Neural progenitor cell (in vitro differentiated cells): ENCODE measurements around the gene CTU1. TPM values are rescaled to one million over a fixed set of nuclear protein-coding genes. Genes with fewer than 3 reads are reported as not detected.

Experiments used
- DNase-seq: peaks from one replicate; pipeline ENCODE4 v3.0.0-alpha.2; 2016; ENCODE audit warnings: low spot score
- H2AFZ ChIP-seq: fragments of 200-600 bp; sonication (generic); replicated peaks from 2 replicates; pipeline ENCODE4 v1.6.1; 2016; ENCODE audit warnings: antibody characterized with exemption
- H3F3A ChIP-seq: fragments of 200-600 bp; sonication (generic); 2 replicates; pipeline ENCODE4 v1.6.1; 2016; ENCODE audit warnings: antibody characterized with exemption, low read depth
- H3K27ac ChIP-seq: fragments of 200-600 bp; sonication (generic); 2 replicates; pipeline ENCODE4 v1.5.1; 2016; ENCODE audit warnings: mild to moderate bottlenecking
- H3K27me3 ChIP-seq: fragments of 200-600 bp; sonication (generic); 2 replicates; pipeline ENCODE4 v1.6.1; 2016; ENCODE audit warnings: mild to moderate bottlenecking, moderate library complexity
- H3K36me3 ChIP-seq: fragments of 200-600 bp; sonication (generic); 2 replicates; pipeline ENCODE4 v1.5.1; 2016
- H3K4me1 ChIP-seq: fragments of 200-600 bp; sonication (generic); 2 replicates; pipeline ENCODE4 v1.6.1; 2016; ENCODE audit warnings: mixed run types
- H3K4me2 ChIP-seq: fragments of 200-600 bp; sonication (generic); 2 replicates; pipeline ENCODE4 v1.6.1; 2016
- H3K4me3 ChIP-seq: fragments of 200-600 bp; sonication (generic); 2 replicates; pipeline ENCODE4 v1.5.1; 2016
- H3K79me2 ChIP-seq: fragments of 200-600 bp; sonication (generic); 2 replicates; pipeline ENCODE4 v1.6.1; 2016; ENCODE audit warnings: low read depth
- H3K9ac ChIP-seq: fragments of 200-600 bp; sonication (generic); 2 replicates; pipeline ENCODE4 v1.6.1; 2016
- H3K9me3 ChIP-seq: fragments of 200-600 bp; sonication (generic); 2 replicates; pipeline ENCODE4 v1.5.1; 2016; ENCODE audit warnings: low read depth
- H4K20me1 ChIP-seq: fragments of 200-600 bp; sonication (generic); 2 replicates; pipeline ENCODE4 v1.6.1; 2016; ENCODE audit warnings: low read depth
- H3K27ac Mint-ChIP-seq: 3 replicates; pipeline ENCODE4 v1.8.0; 2021; ENCODE audit warnings: mixed read lengths
- H3K27me3 Mint-ChIP-seq: 2 replicates; pipeline ENCODE4 v1.8.0; 2022; ENCODE audit warnings: low read depth, mild to moderate bottlenecking, inconsistent platforms, moderate library complexity, mixed read lengths; ENCODE audit not compliant: insufficient read depth
- H3K36me3 Mint-ChIP-seq: 3 replicates; pipeline ENCODE4 v1.8.0; 2021; ENCODE audit warnings: mixed read lengths
- H3K4me1 Mint-ChIP-seq: 3 replicates; pipeline ENCODE4 v1.8.0; 2021; ENCODE audit warnings: mixed read lengths
- H3K4me3 Mint-ChIP-seq: 3 replicates; pipeline ENCODE4 v1.8.0; 2021; ENCODE audit warnings: mild to moderate bottlenecking, moderate library complexity, mixed read lengths
- H3K9me3 Mint-ChIP-seq: 3 replicates; pipeline ENCODE4 v1.8.0; 2020; ENCODE audit warnings: mixed read lengths
- CTCF ChIP-seq: fragments of 200-600 bp; sonication (generic); IDR thresholded peaks from 2 replicates; pipeline ENCODE4 v1.5.1; 2017; ENCODE audit warnings: antibody characterized with exemption, mild to moderate bottlenecking
- EZH2 ChIP-seq: fragments of 200-600 bp; sonication (generic); IDR thresholded peaks from 2 replicates; pipeline ENCODE4 v1.6.1; 2017; ENCODE audit warnings: antibody characterized with exemption, mild to moderate bottlenecking, moderate library complexity
- EZH2phosphoT487 ChIP-seq: fragments of 200-600 bp; sonication (generic); IDR thresholded peaks from 2 replicates; pipeline ENCODE4 v1.6.1; 2017; ENCODE audit warnings: antibody characterized with exemption
- total RNA-seq: library from RNA; depleted of rRNA; stranded (reverse); fragments of >200 nt; gene quantifications from 2 replicates; pipeline ENCODE4 v1.2.3, GENCODE V29; 2015; ENCODE audit warnings: low replicate concordance

The CTU1 gene
- total RNA-seq, 1 donor from 2014 or later = 0.24 TPM

GRCh38 chr19:51139299-51140014 lies 31.2 kb upstream of the CTU1 start:
- no peaks in the 10 kb centered on the region for H3K36me3 Mint-ChIP-seq
- Histone ChIP-seq H3K4me1 (peaks cover 4% of the 10 kb centered on the region), H3K27ac (no peak overlapping the region), H3K9me3 (no peaks in the 10 kb centered on the region), H3K27me3 (no peaks in the 10 kb centered on the region), H4K20me1 (no peaks in the 10 kb centered on the region), H3K36me3 (no peaks in the 10 kb centered on the region), H3K9ac (no peak overlapping the region), H3K4me2 (no peak overlapping the region), H3K4me3 (no peak overlapping the region), H2AFZ (no peak overlapping the region), H3F3A (no peaks in the 10 kb centered on the region), H3K79me2 (no peaks in the 10 kb centered on the region)
- no peak overlapping the region for H3K4me3 Mint-ChIP-seq
- no peak for DNase-seq
- peaks cover 4% of the 10 kb centered on the region for H3K27me3 Mint-ChIP-seq
- no peak for TF ChIP-seq CTCF
- TF ChIP-seq EZH2phosphoT487 = no peak
- no peak for TF ChIP-seq EZH2
- H3K27ac Mint-ChIP-seq = no peak overlapping the region
- peaks cover 4% of the 10 kb centered on the region for H3K9me3 Mint-ChIP-seq
- H3K4me1 Mint-ChIP-seq = peaks cover 20% of the 10 kb centered on the region

DNA sequence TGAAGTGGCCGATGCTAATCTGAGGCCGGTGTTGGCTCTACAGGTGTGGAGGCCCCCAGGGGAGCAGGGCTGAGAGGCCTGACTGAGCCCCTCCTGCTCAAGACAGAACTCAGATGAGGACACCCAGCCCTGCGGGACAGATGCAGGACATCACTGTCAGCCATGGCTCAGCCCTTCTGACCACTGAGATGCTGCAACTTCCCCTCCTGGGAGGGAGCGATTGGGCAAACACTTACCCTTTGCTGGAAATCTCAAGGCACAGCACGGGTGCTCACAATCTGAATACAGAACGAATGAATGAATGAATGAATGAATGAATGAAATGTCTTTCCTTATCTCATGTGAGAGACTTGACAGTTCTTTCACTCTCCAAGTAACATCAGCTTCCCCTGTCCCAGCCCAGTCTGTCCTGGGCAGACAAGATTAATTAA lies 30.4 kb upstream of the CTU1 start:
- no peaks in the 10 kb centered on the region for H3F3A ChIP-seq
- H3K4me1 ChIP-seq = peaks cover 4% of the 10 kb centered on the region
- no peaks in the 10 kb centered on the region for H3K36me3 Mint-ChIP-seq
- H3K4me3 ChIP-seq = no peak overlapping the region
- TF ChIP-seq EZH2 (no peak), EZH2phosphoT487 (no peak), CTCF (no peak)
- no peak overlapping the region for H3K4me2 ChIP-seq
- no peaks in the 10 kb centered on the region for H3K79me2 ChIP-seq
- no peaks in the 10 kb centered on the region for H4K20me1 ChIP-seq
- H3K4me3 Mint-ChIP-seq = no peak overlapping the region
- H3K27me3 ChIP-seq = no peaks in the 10 kb centered on the region
- no peak overlapping the region for H2AFZ ChIP-seq
- peaks cover 4% of the 10 kb centered on the region for H3K27me3 Mint-ChIP-seq
- peaks cover 20% of the 10 kb centered on the region for H3K4me1 Mint-ChIP-seq
- H3K9me3 ChIP-seq = no peaks in the 10 kb centered on the region
- no peak overlapping the region for H3K27ac Mint-ChIP-seq
- peaks cover 4% of the 10 kb centered on the region for H3K9me3 Mint-ChIP-seq
- H3K27ac ChIP-seq = no peak overlapping the region
- no peak for DNase-seq
- H3K9ac ChIP-seq = no peak overlapping the region
- H3K36me3 ChIP-seq = no peaks in the 10 kb centered on the region

DNA sequence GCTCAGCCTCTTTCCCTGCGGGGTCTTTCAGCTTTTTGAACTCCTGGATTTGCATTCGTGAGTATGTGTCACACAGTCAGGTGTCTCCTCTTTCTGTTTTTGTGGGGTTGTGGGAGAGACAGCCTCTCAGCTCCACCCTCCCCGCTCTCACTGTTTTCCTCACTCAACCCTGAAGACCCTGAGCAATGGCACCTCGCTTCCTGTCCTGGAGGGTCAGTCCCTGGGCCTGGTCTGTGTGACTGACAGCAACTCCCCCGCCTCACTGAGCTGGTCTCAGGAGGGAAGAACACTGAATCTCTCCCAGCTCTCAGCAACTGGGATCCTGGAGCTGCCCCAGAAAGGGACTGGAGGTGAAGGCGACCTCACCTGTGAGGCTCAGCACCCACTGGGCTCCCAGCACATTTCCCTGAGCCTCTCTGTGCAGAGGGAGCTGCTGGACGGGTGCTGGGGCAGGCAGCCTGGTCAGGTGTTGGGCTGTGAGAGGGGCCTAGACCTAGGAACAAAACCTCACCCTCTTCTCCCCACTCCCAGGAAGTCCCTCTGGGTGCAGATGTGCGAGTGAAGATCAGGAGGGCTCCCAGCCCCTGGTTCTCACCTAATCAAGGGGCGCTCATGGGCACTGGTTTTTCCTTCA lies 29.7 kb upstream of the CTU1 start:
- peaks cover 4% of the 10 kb centered on the region for H3K27me3 Mint-ChIP-seq
- DNase-seq = no peak

More for the DNA sequence above, 29.7 kb upstream of the CTU1 start:
- Histone ChIP-seq H2AFZ (no peak overlapping the region), H4K20me1 (no peaks in the 10 kb centered on the region), H3K79me2 (no peaks in the 10 kb centered on the region), H3K4me3 (no peak overlapping the region), H3K9ac (no peak overlapping the region), H3K9me3 (no peaks in the 10 kb centered on the region), H3K27me3 (no peaks in the 10 kb centered on the region), H3K4me1 (peaks cover 4% of the 10 kb centered on the region), H3K36me3 (no peaks in the 10 kb centered on the region), H3K27ac (no peak overlapping the region), H3K4me2 (no peak overlapping the region), H3F3A (no peaks in the 10 kb centered on the region)
- Mint-ChIP-seq H3K9me3 (peaks cover 4% of the 10 kb centered on the region), H3K4me1 (peaks cover 20% of the 10 kb centered on the region), H3K4me3 (no peak overlapping the region), H3K36me3 (no peaks in the 10 kb centered on the region), H3K27ac (no peak overlapping the region)
- TF ChIP-seq EZH2 = no peak
- TF ChIP-seq EZH2phosphoT487 = no peak
